HT1080 (cell line): ENCODE measurements around the gene RIN3. TPM values are rescaled to one million over a fixed set of nuclear protein-coding genes. Genes with fewer than 3 reads are reported as not detected.
"Not testable (repeated sequence)": the region's sequence is repeated elsewhere in the genome, so short reads cannot be mapped to it uniquely, and the experiment has no call there.

Experiments used
- DNase-seq: peaks from one replicate; pipeline ENCODE4 v3.0.0-alpha.2; 2015; ENCODE audit warnings: low read depth
- total RNA-seq: library from RNA; depleted of rRNA; stranded (reverse); fragments of >200 nt; shearing (Covaris generic); gene quantifications from 2 replicates; pipeline ENCODE4 v1.2.3, GENCODE V29; 2014

The RIN3 gene
- total RNA-seq, 1 experiment from 2014 or later, result 6.6 TPM

GRCh38 chr14:92663049-92663448 is 149.5 kb downstream of the RIN3 start:
- DNase-seq, result no peak

DNA sequence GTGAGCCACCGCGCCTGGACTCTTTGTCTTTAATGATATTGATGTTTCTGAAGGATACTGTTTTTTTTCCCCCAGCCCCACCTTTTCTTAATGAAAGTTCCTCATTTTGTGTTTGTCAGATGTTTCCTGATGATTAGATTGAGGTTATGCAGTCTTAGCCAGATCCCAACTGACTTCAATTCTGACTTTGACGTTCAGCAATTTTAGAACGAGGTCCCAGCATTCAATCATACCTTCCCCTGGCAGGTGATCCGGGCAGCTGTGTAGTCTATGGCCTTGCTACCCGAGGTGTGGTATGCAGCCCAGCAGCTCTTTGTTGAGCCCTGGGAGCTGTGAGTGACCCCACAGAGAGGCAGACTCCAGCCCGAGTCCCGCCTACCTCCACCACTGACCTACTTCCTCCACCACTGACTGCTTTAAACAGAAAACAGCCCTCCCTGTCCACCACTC is 152.1 kb downstream of the RIN3 start:
- DNase-seq, result no peak

DNA sequence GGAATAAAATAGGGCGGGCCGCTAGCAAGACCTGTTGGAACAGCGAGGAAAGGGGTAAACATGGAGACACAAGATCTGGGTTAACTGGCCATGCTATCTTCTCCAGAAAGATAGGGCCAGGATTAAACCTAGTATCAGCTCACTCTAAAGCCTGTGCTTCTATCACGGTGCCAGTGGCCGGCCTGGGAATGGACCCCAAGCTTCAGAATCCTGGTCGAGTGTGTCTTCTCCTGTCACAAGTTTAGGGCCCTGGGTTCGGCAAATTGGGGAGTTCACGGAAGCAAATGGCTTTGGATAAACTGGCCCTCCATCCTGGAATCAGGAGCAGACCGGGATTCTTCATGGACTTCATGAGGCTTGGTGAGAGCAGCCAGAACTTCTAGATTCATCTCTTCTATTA is 152.7 kb downstream of the RIN3 start:
- no peak for DNase-seq

GRCh38 chr14:92668276-92668973 is 154.8 kb downstream of the RIN3 start:
- DNase-seq, result no peak

DNA sequence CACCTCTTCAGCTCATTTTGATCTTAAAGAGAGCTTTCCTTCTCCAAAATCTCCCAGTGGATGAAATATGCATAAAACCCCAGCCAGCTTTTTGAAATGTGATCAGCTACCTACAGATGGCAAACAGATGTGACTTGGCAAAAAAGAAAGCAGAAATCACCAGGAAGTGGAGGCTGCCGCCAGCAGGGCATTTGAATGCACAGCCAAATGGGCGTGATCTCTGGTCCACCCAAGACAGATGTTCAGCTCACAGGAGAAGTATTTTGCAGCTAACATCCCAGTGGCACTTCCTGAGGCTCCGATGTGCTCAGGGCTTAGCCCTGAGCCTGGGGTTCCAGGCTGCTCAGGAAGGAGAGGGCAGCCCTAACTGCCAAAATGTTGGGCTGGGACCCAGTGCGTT is 156.6 kb downstream of the RIN3 start:
- DNase-seq, result peak; percentile 13

DNA sequence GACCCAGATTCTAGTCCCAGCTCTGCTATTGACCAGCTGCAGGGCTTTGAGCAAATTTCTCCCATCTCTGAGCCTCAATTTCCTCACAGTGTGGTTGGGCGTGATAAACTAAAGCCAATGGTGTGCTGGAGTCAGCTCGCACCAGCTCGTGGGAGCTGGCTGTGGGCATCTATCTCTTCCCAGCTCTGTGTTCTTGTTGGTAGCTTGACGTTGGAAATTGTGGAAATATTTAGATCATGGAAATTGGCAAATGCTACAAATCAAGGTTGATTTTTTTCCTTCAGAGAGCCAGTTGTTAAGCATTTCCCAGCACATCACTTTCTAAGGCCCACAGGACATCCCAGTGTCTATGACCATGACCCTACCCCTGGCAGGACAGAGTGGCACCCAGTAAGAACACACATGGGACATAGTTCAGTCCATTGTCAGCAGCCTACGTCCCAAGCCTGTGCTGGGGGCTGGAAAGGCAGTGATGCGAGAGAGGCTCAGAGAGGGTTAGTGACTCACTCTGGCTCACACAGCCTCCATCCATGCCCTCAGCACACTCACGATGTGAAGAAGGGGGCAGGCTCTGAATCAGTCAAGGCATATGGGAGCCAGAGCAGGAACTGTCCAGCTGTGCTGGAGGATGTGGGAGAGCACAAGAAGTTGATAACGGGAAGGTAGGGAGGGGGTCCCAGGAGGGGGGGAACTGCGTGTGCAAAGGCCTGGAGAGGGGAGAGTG is 157.2 kb downstream of the RIN3 start:
- DNase-seq, result peak; percentile 15

GRCh38 chr14:92673601-92674150 is 160.1 kb downstream of the RIN3 start:
- DNase-seq, result no peak

GRCh38 chr14:92675421-92675820 is 161.8 kb downstream of the RIN3 start:
- no peak for DNase-seq

GRCh38 chr14:92675976-92676375 is 162.4 kb downstream of the RIN3 start:
- DNase-seq, result no peak

DNA sequence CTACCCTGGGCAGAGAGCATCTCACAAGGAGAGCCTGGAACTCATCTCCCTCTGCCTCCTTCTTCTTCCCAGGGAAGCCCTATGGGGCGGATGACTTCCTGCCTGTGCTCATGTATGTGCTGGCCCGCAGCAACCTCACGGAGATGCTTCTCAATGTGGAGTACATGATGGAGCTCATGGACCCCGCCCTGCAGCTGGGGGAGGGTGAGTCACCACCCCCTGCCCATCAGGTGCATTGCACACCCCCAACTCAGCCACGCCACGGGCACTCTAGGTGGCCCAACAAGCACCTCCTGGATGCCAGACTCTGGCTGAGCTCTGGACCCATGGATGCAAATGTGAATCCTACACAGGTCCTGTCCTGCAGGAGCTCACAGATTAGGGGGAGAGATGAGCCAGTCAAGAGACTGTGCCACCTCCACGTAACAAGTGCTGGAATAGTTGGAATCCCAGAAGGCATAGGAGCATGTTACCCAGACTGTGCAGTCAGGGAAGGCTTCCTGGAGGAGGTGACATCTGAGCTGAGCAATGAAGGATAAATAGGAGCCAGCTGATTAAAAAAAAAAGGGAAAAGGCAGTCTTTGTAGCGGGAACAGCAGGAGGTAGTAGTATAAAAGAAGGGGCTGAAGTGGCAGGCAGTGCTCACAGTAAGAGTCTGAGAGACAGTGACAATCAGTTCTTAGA is 163.0 kb downstream of the RIN3 start:
- DNase-seq, result no peak

- DNase-seq, result no peak
Measured at GRCh38 chr14:92677087-92677668, 163.6 kb downstream of the RIN3 start.

GRCh38 chr14:92677955-92678354 is 164.4 kb downstream of the RIN3 start:
- no peak for DNase-seq

- DNase-seq, result no peak
Measured at GRCh38 chr14:92678766-92679165, 165.2 kb downstream of the RIN3 start.

DNA sequence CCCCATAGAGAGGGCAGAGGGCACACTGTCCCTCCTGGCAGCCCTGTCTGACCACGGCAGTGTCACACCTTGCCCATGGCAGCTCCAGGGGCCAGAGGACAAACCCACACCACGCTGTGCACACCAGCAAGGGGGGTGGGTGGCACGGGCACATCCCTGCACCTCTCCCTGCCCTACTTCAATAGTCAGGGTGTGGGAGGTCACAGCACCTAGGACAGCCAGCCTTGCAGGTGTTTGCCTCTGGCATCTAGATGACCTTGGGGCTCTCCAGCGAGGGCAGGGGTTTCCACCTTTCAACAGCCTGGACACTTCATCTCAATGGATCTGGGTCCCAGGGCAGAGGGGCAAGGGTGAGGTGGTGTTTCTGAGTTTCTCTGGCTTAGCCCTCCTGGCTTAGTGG is 165.7 kb downstream of the RIN3 start:
- DNase-seq, result no peak

GRCh38 chr14:92680330-92680729 is 166.7 kb downstream of the RIN3 start:
- DNase-seq, result not testable (repeated sequence)

DNA sequence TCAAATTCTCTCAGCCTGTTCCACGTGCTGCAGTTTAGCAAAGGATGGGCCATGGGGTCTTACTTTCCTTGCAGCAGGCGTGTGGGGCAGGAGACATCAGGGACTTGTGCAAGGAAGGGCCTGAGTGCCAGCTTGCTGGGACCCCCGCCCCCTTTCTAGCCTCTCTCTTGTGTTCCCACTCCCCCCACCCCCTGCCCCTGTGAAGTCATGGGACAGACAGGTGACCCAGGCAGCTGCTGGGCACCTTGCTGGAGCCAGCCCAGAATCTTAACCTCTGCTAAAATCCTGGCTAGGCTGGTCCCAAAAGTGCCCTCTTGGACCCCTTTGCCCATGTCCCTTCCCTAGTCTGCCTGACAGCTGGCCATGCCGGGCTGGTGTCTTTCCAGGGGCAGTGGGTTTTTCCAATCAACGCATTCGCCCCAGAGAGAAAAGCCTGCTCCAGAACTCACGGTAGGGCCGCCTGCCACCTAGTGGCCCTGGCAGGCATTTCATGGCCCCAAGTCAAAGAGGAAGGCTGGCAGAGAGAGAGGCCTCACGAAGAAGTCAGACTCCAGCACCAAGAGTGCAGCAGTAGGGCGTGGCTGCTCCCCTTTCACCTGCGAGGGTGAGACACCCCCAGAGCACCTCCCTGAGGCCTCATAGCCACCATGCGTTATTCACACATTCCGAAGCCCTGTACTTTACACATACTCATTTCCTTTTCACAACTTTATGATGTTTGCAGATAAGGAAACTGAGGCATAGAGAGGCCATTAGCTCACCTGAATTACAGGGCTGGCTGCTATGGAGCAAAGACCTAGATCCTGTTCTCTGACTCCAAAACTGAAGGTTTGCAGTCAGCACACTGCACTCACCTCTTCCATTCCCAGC is 167.4 kb downstream of the RIN3 start:
- DNase-seq, result peak; percentile 72

DNA sequence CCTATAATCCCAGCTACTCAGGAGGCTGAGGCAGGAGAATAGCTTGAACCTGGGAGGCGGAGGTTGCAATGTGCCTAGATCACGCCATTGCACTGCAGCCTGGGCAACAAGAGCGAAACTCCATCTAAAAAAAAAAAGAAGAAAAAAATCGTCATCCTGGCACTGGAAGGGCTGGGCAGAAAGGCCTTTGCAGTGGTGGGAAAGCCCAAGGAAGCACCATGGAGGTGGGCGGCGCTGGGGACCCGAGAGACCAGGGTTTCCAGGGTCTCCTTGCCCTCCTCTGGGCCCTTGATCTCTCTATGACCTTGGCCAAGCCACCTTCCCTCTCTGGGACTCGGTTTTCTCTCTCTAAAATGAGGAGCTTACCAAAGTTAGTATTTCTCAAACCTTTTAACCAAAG is 169.5 kb downstream of the RIN3 start:
- DNase-seq, result no peak

DNA sequence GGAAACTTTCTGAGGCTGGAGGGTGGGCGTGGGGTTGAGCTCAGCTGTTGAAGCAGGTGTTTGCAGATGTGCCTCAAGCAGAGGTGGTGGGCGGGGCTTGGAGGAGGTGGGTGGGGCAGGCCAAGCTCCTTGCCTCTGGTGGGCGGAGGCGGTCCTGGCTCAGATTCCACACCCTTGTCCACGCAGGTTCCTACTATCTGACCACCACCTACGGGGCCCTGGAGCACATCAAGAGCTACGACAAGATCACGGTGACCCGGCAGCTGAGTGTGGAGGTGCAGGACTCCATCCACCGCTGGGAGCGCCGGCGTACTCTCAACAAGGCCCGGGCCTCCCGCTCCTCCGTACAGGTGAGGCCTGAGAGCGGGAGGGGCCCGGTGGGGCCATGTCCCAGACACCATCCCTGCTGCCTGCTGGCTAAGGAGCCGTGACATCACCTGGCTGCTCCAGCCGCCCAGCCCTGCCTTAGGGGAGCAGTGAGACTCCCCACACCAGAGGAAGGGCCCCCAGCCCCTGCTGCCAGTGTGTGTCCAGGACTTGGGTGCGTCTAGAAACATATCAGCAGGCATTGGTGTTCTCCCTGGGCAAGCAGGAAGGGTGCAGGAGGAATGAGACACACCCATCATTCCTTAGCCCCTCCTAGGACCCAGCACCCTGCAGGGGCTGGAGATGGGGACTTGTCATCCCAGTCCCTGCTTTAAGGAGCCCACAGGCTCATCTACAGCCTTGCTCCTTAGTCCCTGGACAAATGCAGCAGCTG is 171.4 kb downstream of the RIN3 start:
- no peak for DNase-seq

DNA sequence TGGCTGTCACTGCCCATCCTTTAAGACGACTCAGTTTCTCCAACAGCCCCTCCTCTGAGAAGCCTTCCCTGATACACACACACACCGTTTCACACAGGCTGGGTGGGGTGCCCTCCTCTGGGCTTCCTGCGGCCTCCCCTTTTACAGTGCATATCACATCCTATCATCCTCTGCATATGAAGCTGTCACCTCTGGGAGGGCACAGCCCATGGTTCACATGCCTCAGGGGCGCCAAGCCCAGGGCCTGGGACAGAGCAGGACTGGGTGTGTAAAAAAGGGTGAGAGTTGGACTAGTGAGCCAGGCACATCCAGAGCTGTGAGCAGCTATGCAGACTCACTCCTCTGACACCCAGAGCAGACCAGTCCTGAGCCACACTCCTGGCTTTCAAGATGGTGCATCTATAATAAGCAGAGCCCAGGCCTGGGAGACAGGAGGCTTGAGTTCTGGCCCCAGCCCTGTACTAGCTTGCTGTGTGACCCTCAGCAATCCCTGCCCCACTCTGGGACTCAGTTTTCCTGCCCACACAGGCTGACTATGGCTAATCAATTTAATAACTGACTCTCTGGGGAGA is 172.3 kb downstream of the RIN3 start:
- DNase-seq, result no peak
